Measurements from ENCODE around the gene ZBTB21. TPM values are rescaled to one million over a fixed set of nuclear protein-coding genes. Genes with fewer than 3 reads are reported as not detected.

Gene ZBTB21
- total RNA-seq, 1 donor from 2014 or later: 25.3 TPM

GRCh38 chr21:42012763-42013329 lies 2.7 kb upstream of the ZBTB21 start:
- no peak overlapping the region for H3K27ac ChIP-seq
- TF ChIP-seq EZH2phosphoT487 (IDR thresholded peaks at IDR 0.05) (no peak), EZH2 (IDR thresholded peaks at IDR 0.05) (no peak)
- TF ChIP-seq, protein P1, sequence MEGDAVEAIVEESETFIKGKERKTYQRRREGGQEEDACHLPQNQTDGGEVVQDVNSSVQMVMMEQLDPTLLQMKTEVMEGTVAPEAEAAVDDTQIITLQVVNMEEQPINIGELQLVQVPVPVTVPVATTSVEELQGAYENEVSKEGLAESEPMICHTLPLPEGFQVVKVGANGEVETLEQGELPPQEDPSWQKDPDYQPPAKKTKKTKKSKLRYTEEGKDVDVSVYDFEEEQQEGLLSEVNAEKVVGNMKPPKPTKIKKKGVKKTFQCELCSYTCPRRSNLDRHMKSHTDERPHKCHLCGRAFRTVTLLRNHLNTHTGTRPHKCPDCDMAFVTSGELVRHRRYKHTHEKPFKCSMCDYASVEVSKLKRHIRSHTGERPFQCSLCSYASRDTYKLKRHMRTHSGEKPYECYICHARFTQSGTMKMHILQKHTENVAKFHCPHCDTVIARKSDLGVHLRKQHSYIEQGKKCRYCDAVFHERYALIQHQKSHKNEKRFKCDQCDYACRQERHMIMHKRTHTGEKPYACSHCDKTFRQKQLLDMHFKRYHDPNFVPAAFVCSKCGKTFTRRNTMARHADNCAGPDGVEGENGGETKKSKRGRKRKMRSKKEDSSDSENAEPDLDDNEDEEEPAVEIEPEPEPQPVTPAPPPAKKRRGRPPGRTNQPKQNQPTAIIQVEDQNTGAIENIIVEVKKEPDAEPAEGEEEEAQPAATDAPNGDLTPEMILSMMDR (IDR thresholded peaks at IDR 0.05): no peak
- H3K27ac Mint-ChIP-seq: peak overlapping the region; percentile 47
- H3K9me3 Mint-ChIP-seq: peaks cover 2% of the 10 kb centered on the region
- peaks cover 12% of the 10 kb centered on the region for H3K27me3 Mint-ChIP-seq (ENCODE audit: insufficient read depth, low read depth)
- H3K9ac ChIP-seq: no peak overlapping the region
- H3K36me3 Mint-ChIP-seq: peaks cover 3% of the 10 kb centered on the region
- H3K4me3 Mint-ChIP-seq: peak overlapping the region; percentile 91
- H3K4me1 Mint-ChIP-seq: peaks cover 12% of the 10 kb centered on the region
- DNase-seq (ENCODE audit: low spot score): no peak
- peaks cover 22% of the 10 kb centered on the region for H4K20me1 ChIP-seq (ENCODE audit: low read depth)
- H3K9me3 ChIP-seq (ENCODE audit: low read depth): no peaks in the 10 kb centered on the region
- no peak overlapping the region for H3K4me2 ChIP-seq
- peaks cover 18% of the 10 kb centered on the region for H3K79me2 ChIP-seq (ENCODE audit: low read depth)
- peaks cover 2% of the 10 kb centered on the region for H3F3A ChIP-seq (ENCODE audit: low read depth)
- H3K36me3 ChIP-seq: no peaks in the 10 kb centered on the region
- peaks cover 9% of the 10 kb centered on the region for H3K4me1 ChIP-seq
- no peak overlapping the region for H2AFZ ChIP-seq (replicated peaks)
- H3K27me3 ChIP-seq: peaks cover 22% of the 10 kb centered on the region
- H3K4me3 ChIP-seq: no peak overlapping the region

- Histone ChIP-seq H3F3A (ENCODE audit: low read depth) (peaks cover 2% of the 10 kb centered on the region), H3K27ac (no peak overlapping the region), H3K9ac (no peak overlapping the region), H4K20me1 (ENCODE audit: low read depth) (peaks cover 27% of the 10 kb centered on the region), H3K4me1 (peaks cover 9% of the 10 kb centered on the region), H3K27me3 (peaks cover 22% of the 10 kb centered on the region), H3K9me3 (ENCODE audit: low read depth) (no peaks in the 10 kb centered on the region), H3K4me3 (no peak overlapping the region), H3K79me2 (ENCODE audit: low read depth) (peaks cover 23% of the 10 kb centered on the region), H3K36me3 (no peaks in the 10 kb centered on the region), H3K4me2 (no peak overlapping the region), H2AFZ (replicated peaks) (no peak overlapping the region)
- Mint-ChIP-seq H3K4me3 (peak overlapping the region; percentile 91), H3K9me3 (peaks cover 2% of the 10 kb centered on the region), H3K4me1 (peaks cover 12% of the 10 kb centered on the region), H3K36me3 (peaks cover 8% of the 10 kb centered on the region), H3K27ac (peak overlapping the region; percentile 47), H3K27me3 (ENCODE audit: insufficient read depth, low read depth) (peaks cover 10% of the 10 kb centered on the region)
- DNase-seq (ENCODE audit: low spot score): no peak
- TF ChIP-seq, protein P1 (IDR thresholded peaks at IDR 0.05): no peak
- TF ChIP-seq EZH2phosphoT487 (IDR thresholded peaks at IDR 0.05) (no peak), EZH2 (IDR thresholded peaks at IDR 0.05) (no peak)
Observed at GRCh38 chr21:42012344-42012743, 2.2 kb upstream of the ZBTB21 start.

DNA sequence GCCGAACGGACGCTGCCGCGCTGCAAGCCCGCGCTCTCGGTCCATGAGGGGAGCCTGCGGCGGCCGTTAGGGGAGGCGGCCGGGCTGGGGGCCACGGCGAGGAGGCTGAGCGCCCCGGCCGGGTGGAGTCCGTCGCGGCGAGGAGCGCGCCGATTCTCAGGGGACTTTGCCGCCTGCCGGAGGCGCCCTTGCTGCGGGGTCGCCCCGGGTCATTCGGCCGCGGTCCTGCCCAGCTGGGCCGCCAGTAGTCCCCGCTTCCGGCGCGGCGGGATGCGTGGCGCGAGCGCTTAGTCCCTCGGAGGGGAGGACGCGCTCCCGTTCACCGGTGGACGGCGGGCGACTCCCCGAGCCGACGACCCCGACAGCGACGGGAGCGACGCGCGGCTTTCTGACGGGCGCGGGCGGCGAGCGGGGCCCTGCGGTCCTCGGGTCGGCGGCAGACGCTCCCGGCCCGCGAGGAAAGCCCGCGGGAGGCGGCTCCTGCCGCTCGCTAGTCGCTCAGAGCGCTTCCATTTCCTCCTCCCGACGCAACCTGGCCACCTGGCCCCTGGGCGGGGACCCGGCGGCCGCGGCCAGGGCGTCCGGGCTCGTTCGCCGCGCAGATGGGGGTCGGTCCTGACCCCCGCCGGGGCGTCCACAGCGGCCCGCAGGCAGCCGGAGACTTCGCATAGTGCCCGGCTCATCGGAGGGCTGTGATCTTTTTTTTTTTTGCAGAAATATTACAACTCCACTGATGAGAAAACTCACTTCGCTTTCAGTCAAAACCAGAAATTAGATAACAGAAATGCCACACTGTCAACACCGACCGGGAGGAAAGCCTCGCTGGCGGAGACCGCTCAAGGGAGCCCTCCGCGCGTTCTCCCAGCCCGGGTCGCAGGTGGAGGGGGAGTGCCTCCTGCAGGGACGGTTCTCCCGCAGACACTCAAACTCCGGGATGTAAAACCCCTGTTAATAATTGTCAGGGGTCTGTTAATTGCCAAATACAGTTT lies 641 bp upstream of the ZBTB21 start:
- peaks cover 2% of the 10 kb centered on the region for H3F3A ChIP-seq (ENCODE audit: low read depth)
- H3K4me1 Mint-ChIP-seq: peaks cover 12% of the 10 kb centered on the region
- peaks cover 14% of the 10 kb centered on the region for H3K36me3 Mint-ChIP-seq
- peaks cover 39% of the 10 kb centered on the region for H3K79me2 ChIP-seq (ENCODE audit: low read depth)
- no peaks in the 10 kb centered on the region for H3K36me3 ChIP-seq
- H3K4me2 ChIP-seq: peak overlapping the region; percentile 74
- peak overlapping the region; percentile 91 for H3K4me3 Mint-ChIP-seq
- peaks cover 9% of the 10 kb centered on the region for H3K4me1 ChIP-seq
- DNase-seq (ENCODE audit: low spot score): peak; percentile 74
- peaks cover 22% of the 10 kb centered on the region for H3K27me3 ChIP-seq
- H4K20me1 ChIP-seq (ENCODE audit: low read depth): peaks cover 39% of the 10 kb centered on the region
- peaks cover 2% of the 10 kb centered on the region for H3K9me3 Mint-ChIP-seq
- TF ChIP-seq, protein P1 (IDR thresholded peaks at IDR 0.05): peak; percentile 27
- TF ChIP-seq EZH2 (IDR thresholded peaks at IDR 0.05): peak; percentile 63
- peak; percentile 37 for TF ChIP-seq EZH2phosphoT487 (IDR thresholded peaks at IDR 0.05)
- H3K27me3 Mint-ChIP-seq (ENCODE audit: insufficient read depth, low read depth): peaks cover 10% of the 10 kb centered on the region
- H3K27ac Mint-ChIP-seq: no peak overlapping the region
- H3K27ac ChIP-seq: no peak overlapping the region
- H3K9ac ChIP-seq: no peak overlapping the region
- H2AFZ ChIP-seq (replicated peaks): peak overlapping the region; percentile 92
- H3K9me3 ChIP-seq (ENCODE audit: low read depth): no peaks in the 10 kb centered on the region
- H3K4me3 ChIP-seq: peak overlapping the region; percentile 89

All from neural progenitor cell (in vitro differentiated cells).